Measurements from ENCODE around the gene GMDS. TPM values are rescaled to one million over a fixed set of nuclear protein-coding genes. Genes with fewer than 3 reads are reported as not detected.

The GMDS gene
- total RNA-seq, 1 experiment from 2014 or later: 35.0 TPM

DNA sequence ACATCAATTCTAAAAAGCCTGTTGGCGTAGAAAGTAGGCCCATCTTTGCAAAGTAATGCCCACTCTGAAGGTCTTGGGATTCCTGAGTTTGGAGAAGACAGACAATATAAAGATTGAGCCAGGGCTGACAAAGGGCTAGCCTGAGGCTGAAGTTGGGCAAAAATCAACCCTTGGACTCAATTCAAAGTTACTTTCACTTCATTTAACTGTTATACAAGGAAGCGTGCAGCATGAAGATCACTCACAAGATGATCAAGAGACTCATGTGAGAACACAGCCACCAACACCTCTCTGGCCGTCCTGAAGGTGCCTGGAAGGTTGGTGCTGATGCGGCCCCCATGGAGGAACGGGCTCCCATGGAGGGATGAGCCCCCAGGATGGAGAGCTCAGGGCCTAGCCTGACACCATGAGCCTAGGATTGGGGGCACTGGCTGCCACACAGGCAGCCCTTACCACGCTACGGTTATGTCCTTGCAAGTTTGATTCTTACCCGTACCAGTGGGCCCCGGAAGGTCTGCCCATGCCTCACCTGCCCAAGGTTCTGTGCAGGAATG, 609.1 kb downstream of the GMDS start:
- Mint-ChIP-seq H3K27ac (no peak overlapping the region), H3K9me3 (no peaks in the 10 kb centered on the region), H3K27me3 (ENCODE audit: low read depth) (no peaks in the 10 kb centered on the region; the same call in 1 of the 2 replicates), H3K4me1 (no peaks in the 10 kb centered on the region), H3K36me3 (no peaks in the 10 kb centered on the region), H3K4me3 (no peak overlapping the region)
- CTCF ChIA-PET: no interaction called here
- POLR2A ChIA-PET: no interaction called here
- ATAC-seq (no peak), DNase-seq (ENCODE audit: low spot score) (no peak)
- TF ChIP-seq NR3C1 (CRISPR knock-in tag; conservative IDR thresholded peaks at IDR 0.05; ENCODE audit: low read depth) (no peak), TEAD4 (CRISPR knock-in tag; IDR thresholded peaks at IDR 0.05) (no peak), GABPB1 (CRISPR knock-in tag; IDR thresholded peaks at IDR 0.05) (no peak), ATF1 (CRISPR knock-in tag; IDR thresholded peaks at IDR 0.05) (no peak), ZNF219 (CRISPR knock-in tag; IDR thresholded peaks at IDR 0.05; ENCODE audit: borderline replicate concordance) (no peak), IRF2 (CRISPR knock-in tag; IDR thresholded peaks at IDR 0.05; ENCODE audit: borderline replicate concordance, low read depth) (no peak), HMGA2 (CRISPR knock-in tag; IDR thresholded peaks at IDR 0.05) (no peak), GTF2I (CRISPR knock-in tag; conservative IDR thresholded peaks at IDR 0.05) (no peak), CBFB (CRISPR knock-in tag; IDR thresholded peaks at IDR 0.05; ENCODE audit: low read depth) (no peak), FOXP1 (CRISPR knock-in tag; IDR thresholded peaks at IDR 0.05; ENCODE audit: borderline replicate concordance) (no peak), SOX15 (CRISPR knock-in tag; IDR thresholded peaks at IDR 0.05) (no peak), CREM (CRISPR knock-in tag; IDR thresholded peaks at IDR 0.05) (no peak)
- TF ChIP-seq, protein P1, sequence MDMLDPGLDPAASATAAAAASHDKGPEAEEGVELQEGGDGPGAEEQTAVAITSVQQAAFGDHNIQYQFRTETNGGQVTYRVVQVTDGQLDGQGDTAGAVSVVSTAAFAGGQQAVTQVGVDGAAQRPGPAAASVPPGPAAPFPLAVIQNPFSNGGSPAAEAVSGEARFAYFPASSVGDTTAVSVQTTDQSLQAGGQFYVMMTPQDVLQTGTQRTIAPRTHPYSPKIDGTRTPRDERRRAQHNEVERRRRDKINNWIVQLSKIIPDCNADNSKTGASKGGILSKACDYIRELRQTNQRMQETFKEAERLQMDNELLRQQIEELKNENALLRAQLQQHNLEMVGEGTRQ (CRISPR knock-in tag; IDR thresholded peaks at IDR 0.05): no peak
- TF ChIP-seq, protein P2, sequence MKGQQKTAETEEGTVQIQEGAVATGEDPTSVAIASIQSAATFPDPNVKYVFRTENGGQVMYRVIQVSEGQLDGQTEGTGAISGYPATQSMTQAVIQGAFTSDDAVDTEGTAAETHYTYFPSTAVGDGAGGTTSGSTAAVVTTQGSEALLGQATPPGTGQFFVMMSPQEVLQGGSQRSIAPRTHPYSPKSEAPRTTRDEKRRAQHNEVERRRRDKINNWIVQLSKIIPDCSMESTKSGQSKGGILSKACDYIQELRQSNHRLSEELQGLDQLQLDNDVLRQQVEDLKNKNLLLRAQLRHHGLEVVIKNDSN (CRISPR knock-in tag; IDR thresholded peaks at IDR 0.05): no peak
- TF ChIP-seq, protein P3, sequence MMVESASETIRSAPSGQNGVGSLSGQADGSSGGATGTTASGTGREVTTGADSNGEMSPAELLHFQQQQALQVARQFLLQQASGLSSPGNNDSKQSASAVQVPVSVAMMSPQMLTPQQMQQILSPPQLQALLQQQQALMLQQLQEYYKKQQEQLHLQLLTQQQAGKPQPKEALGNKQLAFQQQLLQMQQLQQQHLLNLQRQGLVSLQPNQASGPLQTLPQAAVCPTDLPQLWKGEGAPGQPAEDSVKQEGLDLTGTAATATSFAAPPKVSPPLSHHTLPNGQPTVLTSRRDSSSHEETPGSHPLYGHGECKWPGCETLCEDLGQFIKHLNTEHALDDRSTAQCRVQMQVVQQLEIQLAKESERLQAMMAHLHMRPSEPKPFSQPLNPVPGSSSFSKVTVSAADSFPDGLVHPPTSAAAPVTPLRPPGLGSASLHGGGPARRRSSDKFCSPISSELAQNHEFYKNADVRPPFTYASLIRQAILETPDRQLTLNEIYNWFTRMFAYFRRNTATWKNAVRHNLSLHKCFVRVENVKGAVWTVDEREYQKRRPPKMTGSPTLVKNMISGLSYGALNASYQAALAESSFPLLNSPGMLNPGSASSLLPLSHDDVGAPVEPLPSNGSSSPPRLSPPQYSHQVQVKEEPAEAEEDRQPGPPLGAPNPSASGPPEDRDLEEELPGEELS (CRISPR knock-in tag; IDR thresholded peaks at IDR 0.05): no peak
- TF ChIP-seq, protein P4, sequence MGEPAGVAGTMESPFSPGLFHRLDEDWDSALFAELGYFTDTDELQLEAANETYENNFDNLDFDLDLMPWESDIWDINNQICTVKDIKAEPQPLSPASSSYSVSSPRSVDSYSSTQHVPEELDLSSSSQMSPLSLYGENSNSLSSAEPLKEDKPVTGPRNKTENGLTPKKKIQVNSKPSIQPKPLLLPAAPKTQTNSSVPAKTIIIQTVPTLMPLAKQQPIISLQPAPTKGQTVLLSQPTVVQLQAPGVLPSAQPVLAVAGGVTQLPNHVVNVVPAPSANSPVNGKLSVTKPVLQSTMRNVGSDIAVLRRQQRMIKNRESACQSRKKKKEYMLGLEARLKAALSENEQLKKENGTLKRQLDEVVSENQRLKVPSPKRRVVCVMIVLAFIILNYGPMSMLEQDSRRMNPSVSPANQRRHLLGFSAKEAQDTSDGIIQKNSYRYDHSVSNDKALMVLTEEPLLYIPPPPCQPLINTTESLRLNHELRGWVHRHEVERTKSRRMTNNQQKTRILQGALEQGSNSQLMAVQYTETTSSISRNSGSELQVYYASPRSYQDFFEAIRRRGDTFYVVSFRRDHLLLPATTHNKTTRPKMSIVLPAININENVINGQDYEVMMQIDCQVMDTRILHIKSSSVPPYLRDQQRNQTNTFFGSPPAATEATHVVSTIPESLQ (CRISPR knock-in tag; IDR thresholded peaks at IDR 0.05): no peak
- TF ChIP-seq, protein P5, sequence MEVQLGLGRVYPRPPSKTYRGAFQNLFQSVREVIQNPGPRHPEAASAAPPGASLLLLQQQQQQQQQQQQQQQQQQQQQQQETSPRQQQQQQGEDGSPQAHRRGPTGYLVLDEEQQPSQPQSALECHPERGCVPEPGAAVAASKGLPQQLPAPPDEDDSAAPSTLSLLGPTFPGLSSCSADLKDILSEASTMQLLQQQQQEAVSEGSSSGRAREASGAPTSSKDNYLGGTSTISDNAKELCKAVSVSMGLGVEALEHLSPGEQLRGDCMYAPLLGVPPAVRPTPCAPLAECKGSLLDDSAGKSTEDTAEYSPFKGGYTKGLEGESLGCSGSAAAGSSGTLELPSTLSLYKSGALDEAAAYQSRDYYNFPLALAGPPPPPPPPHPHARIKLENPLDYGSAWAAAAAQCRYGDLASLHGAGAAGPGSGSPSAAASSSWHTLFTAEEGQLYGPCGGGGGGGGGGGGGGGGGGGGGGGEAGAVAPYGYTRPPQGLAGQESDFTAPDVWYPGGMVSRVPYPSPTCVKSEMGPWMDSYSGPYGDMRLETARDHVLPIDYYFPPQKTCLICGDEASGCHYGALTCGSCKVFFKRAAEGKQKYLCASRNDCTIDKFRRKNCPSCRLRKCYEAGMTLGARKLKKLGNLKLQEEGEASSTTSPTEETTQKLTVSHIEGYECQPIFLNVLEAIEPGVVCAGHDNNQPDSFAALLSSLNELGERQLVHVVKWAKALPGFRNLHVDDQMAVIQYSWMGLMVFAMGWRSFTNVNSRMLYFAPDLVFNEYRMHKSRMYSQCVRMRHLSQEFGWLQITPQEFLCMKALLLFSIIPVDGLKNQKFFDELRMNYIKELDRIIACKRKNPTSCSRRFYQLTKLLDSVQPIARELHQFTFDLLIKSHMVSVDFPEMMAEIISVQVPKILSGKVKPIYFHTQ (CRISPR knock-in tag; IDR thresholded peaks at IDR 0.05): no peak
- TF ChIP-seq, protein P6, sequence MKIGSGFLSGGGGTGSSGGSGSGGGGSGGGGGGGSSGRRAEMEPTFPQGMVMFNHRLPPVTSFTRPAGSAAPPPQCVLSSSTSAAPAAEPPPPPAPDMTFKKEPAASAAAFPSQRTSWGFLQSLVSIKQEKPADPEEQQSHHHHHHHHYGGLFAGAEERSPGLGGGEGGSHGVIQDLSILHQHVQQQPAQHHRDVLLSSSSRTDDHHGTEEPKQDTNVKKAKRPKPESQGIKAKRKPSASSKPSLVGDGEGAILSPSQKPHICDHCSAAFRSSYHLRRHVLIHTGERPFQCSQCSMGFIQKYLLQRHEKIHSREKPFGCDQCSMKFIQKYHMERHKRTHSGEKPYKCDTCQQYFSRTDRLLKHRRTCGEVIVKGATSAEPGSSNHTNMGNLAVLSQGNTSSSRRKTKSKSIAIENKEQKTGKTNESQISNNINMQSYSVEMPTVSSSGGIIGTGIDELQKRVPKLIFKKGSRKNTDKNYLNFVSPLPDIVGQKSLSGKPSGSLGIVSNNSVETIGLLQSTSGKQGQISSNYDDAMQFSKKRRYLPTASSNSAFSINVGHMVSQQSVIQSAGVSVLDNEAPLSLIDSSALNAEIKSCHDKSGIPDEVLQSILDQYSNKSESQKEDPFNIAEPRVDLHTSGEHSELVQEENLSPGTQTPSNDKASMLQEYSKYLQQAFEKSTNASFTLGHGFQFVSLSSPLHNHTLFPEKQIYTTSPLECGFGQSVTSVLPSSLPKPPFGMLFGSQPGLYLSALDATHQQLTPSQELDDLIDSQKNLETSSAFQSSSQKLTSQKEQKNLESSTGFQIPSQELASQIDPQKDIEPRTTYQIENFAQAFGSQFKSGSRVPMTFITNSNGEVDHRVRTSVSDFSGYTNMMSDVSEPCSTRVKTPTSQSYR (CRISPR knock-in tag; IDR thresholded peaks at IDR 0.05): no peak
- TF ChIP-seq, protein P7, sequence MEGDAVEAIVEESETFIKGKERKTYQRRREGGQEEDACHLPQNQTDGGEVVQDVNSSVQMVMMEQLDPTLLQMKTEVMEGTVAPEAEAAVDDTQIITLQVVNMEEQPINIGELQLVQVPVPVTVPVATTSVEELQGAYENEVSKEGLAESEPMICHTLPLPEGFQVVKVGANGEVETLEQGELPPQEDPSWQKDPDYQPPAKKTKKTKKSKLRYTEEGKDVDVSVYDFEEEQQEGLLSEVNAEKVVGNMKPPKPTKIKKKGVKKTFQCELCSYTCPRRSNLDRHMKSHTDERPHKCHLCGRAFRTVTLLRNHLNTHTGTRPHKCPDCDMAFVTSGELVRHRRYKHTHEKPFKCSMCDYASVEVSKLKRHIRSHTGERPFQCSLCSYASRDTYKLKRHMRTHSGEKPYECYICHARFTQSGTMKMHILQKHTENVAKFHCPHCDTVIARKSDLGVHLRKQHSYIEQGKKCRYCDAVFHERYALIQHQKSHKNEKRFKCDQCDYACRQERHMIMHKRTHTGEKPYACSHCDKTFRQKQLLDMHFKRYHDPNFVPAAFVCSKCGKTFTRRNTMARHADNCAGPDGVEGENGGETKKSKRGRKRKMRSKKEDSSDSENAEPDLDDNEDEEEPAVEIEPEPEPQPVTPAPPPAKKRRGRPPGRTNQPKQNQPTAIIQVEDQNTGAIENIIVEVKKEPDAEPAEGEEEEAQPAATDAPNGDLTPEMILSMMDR (IDR thresholded peaks at IDR 0.05): no peak

Measured in WTC11 (cell line).